ENCODE data around the gene PTPRM.

The PTPRM gene

DNA sequence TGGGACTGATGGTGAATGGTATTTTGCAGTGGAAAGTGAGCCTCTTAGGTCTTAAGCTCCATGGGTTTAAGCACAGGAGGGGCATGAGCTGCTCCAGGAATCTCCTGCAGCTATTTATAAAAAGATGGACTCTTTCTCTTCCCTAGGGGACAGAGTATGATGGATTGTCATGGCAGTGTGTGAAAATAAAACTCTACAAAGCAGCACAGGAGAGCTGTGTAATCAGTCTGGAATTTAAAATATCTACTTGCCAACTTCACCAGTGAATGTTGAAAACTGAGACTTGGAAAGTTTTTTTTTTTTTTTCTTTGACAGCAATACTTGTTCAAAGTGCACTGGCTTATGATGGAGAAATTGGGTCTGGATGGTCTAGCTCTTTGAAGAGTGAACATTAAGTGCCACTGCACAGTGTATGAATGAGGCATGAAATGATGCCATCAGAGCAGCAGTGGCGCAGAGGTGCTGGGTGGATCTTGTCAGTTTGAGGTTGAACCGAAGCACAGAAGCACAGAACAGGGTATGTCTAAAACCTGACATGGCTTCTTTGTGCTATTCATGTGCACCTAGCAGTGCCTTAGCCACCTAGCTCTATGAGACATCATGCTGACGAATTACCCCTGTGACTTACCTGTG lies 245.4 kb downstream of the PTPRM start:
- no peak for DNase-seq

DNA sequence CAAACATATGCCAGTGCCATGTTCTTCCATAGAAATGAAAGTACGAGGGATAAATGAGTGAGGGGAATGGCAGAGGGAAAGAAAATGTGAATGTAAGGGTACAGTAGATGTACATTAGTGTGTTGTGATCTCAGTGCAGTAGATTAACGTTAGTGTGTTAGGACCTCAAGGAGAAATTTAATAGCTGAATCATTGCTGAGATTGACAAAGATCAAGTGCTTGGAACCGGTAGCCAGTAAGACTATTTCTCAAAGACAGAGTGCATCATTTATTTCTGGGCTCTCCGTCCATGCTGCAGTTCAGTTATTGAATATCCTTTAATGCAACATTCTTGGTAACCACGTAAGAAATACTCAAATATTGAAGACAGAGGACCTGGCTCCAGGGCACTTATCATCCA lies 246.0 kb downstream of the PTPRM start:
- DNase-seq, result no peak

DNA sequence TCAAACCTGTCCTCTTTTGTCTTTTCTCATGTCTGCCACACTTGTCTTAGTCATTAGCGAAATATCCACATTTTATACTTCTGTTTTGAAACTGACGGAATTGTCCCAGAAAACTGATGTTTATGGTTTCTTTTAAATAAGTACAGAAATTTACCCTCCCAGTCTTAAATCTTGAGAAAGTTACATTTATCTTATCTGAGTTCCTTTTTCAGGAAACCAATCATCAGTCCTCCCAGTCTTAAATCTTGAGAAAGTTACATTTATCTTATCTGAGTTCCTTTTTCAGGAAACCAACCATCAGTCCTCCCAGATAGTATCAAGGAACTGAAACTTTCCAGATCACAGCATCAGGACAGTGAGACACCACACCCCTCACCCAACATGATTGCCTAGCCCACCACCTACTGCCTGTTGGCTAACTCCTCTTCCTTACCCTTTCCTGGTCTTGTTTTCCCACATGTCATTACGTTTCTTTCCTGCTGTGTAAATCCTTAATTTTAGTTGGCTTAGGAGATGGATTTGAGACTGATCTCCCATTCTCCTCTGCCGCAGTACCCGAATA lies 247.7 kb downstream of the PTPRM start:
- no peak for DNase-seq

DNA sequence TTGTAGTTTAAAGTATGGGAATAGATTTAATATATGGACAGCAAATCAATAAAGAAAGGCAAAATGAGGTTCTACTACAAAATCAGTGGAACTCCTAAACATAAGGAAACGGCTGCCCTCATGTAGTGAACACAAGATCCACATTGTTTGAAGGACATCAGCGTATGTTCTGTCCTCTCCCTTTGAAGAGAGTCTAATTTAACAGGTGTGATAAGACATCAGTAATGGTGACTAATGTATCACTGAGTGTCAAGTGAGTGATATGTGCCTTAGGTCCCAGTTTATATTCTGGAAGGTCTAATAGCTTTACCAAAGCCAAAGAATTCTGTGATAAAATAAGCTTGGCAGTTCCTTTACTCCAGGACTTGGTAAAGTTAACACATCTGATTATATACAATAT lies 248.7 kb downstream of the PTPRM start:
- DNase-seq, result no peak

DNA sequence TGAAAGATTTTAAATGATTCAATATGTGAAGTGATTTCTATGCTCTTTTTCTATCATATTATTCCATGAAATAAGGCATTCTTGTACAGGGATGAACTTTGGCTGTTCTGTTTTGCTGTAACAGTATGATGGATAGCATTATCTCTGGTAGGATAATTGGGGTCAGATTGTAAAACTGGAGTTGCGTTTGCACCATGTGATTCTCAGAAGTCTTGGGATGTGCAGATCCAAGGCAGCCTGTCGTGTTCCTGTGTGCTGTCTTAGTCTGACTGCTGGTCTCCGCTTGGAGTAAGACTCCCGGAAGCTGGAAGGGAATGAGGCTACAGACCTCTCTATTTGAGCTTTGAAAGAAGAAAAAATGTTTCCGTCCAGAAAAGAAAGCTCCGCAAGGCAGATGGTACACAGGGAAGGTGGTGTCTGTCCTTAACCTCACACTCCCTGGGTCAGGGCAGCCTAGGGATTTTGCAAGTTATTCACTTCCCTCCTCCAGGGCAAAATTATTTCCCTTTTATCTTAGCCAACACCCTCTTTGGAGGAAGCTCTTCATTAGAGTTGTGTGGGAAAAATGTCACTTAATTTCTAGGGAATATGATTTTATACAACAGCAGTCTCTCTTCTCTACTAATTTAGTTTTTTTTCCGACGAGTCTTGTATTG lies 250.6 kb downstream of the PTPRM start:
- no peak for DNase-seq

DNA sequence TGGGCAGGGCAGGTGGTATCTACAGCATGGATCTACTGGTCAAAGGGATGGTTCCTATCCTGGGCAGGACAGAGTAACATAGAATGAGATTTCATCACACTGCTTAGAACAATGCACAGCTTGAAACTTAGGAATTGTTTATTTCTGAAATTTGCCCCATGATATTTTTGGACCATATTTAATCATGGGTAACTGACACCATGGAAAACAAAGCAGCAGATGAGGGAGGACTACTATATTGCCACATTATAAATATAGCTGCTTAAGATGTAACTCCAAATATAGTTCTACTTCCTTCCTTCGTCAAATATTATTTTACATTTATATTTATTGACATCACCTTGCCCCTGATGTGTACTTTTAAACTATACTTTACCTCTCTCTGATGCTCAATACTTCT lies 254.7 kb downstream of the PTPRM start:
- no peak for DNase-seq

DNA sequence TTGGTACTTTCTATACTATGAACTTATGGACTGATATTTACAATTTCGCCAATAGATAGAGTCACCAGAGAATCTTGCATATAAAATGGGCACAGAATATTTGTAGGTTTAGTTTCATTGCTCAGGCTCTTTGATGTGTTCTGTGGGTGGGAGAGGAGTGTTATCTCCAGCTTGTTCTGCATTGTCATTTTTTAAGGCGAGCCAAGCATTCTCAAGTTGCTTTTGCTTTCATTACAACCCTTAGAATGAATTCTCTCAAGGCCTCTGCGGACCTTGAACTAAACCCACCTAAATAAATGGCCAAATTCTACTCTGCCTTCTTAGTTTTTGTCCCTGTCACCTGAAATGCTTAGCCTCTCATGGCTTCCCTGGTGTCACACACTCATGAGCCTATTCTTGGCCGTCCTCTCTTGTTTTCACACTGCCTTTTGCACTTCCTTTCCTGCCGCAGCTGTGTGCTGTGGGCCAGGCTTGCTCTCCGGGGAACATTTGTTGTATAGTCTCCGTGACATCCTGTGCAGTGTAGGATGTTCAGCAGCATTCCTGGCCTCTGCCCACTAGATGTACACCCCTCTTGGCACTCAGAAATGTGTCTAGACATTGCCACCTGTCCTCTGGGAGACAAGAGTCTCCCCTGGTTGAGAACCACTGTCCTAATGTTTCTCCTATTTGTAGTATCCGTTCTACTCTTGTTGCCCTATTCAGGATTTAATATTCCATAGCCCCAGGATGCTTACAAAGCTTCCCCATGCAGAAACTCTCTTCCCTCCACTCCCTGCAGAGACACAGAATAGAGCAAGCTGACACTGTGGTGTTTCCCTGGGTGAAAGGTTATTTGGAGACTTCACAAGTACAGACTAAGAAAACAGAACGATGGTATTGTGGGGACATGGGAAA lies 255.6 kb downstream of the PTPRM start:
- DNase-seq, result no peak

DNA sequence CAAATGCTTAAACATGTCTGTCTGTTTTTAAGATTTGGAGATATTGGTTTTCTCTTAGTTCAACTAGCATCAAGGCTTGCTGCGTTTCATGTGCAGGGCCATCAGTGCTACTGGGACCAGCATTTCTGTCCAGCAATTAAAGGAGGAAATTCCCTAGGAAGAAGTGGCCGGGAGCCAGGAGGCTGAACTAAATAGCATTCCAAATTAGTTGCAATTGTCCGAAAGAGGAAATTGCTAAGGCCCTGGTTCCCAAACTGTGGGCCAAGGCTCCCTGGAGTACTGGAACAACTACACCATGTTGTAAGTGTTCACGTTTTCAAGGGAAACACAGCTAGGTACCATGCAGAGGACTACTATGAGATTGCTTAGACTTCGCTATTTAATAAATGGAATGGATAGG lies 257.9 kb downstream of the PTPRM start:
- DNase-seq, result no peak

DNA sequence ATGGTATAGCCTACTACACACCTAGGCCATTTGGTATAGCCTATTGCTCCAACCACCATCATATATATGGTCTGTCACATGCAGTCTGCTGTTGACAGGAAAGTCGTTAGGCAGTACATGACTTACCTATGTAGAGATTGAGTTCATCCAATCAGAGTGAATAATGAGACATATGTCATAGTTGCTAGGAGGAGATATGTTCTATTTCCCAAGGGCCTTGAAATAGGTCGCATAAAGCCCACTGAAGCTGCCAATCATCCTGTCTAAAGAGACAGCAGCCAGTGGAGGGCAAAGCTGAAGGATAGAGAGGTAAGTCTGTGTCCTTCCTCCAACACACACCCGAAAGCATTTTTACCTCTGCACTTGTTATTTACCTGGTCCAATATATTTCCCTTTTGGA lies 263.4 kb downstream of the PTPRM start:
- DNase-seq, result no peak

DNA sequence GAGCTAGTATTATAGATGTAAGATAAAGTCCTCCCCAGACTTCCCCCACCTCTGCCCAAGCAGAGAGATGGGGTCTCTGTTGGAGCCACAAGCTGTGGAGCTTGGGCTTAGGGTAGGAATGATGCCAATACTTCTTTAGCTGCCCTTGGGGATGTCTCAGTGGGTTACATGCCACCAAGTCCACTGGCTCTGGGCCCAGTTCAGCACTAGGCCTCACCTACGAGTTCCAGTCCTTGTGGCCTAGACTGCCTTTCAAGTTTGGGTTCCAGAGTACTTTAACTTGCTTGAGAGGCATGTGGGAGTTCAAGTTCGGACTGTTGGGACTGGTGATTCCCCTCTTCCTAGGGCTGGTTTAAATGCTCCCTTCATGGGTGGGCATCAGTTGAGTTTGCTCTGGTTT lies 272.4 kb downstream of the PTPRM start:
- no peak for DNase-seq

DNA sequence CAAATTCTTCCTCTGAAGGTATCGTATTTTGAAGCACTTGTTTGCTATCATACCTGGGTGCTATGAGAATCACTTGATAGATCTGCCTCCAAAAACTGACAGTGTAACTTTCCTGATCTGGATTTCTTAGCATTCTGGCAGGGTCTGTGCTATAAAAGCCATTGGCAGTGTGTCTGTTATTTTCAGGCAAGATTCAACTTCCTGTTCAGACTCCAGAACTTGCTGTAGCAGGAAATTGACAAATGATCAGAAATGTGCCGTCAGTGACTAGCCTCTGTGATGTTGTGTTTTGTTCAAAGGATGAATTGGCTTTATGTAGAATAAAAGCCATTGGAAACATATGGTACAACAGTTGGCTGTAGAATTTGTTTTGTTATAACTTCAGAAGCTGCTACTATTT lies 273.3 kb downstream of the PTPRM start:
- no peak for DNase-seq

DNA sequence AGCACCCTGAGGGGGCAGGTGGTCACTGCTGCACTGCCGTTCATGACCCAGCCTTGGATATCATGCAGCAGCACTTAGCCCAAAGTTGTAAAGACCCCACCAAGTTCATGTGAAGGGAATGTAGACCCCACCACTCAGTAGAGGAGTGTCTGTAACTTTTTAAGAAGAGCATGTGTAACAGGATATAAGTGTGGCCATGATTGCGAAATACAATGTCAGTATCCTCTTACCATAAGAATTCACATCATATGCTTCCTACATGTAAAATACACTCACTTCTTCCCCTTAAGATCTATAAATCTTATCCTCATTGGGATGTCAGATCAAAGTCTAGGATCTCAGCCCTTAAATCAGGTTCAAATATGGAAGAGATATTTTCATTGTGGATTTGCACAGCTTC lies 276.9 kb downstream of the PTPRM start:
- no peak for DNase-seq

DNA sequence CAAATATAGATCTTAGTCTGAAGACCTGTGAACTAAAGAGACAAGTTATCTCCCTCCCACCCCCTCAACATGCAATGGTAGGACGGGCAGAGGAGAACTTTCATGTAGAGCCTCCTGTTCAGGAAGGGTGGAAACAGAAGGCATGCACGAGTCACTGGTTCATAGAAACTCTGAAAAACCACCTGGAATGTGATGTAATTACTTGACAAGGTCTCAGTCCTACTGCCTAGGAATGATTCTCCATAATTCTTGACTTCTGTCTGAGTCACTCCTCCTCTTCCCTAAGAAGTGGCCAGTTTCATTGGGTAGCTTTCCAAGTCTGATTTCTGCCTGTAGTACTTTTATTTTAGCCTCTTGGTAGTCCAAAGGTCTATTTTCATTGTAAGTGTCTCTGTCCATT lies 277.3 kb downstream of the PTPRM start:
- DNase-seq, result no peak

DNA sequence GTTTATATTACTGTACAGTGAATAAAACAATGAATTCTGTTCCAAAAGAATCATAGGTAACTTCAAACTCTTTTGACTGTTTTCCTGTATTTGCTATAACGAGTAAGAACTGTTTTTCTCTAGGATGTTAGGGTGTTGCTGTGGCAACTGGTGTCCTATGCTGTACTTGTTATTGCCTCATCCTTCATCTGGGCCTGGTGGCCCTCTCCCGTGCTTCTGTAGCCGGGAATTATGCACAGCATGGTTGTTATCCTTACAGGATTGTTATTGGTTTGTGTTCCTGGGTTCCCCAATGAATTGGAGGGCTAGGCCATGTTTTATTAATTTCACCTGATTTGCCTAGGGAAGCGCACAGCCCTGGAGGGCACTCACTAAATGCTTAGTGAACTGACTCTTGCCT lies 279.2 kb downstream of the PTPRM start:
- no peak for DNase-seq

DNA sequence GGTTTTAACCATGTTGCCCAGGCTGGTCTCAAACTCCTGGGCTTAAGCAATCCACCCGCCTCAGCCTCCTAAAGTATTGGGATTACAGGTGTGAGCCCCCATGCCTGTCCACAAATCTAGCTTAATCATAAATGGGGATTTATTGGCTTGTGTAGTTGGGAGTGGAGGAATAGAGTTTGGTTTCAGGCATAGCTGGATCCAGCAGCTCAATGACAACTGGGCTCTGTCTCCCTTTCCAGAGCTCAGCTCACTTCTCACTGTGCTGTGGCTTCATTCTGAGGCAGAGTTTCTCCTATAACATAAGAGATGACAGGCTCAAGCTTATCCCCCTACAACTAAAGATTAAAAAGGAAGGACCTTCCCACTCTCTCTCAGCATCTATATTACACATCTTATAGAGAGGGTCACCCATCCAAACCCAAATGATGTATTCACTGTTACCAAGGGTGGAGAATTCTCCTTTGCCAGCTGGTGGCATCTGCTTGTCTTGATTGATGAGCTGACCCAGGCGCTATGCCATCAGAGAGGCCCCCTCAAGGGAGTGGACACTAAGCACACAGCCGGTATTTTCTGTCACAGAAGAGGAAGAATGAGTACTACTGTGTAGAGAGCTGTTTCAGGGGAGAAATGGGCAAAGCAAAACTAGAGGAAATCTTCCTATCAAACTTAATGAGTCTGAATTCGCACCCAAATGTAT lies 280.4 kb downstream of the PTPRM start:
- DNase-seq, result no peak

DNA sequence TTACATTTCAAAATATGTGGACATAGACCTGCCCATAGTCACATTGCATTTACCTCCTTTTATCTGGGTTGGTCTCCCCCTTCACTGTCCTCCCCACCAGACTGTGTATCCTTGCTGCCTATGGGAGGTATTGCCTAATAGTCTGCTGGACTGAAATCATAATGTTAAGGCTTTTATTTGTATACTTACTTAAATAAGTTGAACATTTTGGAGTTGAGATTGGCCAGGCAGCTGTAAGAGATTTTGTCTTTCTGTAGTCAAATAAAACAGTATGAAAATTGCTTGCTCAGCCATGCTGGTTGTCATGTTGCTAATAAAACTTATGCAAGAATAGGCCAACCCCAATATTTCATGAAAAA lies 280.9 kb downstream of the PTPRM start:
- no peak for DNase-seq

DNA sequence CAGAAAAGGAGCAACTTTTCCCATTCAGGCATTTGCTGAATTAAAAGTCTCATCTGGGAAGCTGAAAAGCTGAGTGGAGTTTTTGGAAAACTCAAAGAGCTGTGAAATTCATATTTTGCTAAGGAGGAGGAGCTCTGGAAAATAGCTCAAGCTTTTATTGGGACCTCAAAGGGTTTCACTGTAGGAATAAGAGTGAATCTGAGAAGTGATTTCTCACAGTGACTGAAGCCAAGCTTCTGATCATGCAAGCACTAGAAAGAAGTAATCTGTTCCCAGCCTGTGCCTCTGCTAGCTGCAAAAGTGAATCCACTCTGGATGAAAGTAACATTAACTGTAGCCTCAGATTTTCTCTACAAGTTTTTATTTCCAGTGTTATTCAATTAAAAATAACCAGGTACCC lies 283.3 kb downstream of the PTPRM start:
- DNase-seq, result no peak

DNA sequence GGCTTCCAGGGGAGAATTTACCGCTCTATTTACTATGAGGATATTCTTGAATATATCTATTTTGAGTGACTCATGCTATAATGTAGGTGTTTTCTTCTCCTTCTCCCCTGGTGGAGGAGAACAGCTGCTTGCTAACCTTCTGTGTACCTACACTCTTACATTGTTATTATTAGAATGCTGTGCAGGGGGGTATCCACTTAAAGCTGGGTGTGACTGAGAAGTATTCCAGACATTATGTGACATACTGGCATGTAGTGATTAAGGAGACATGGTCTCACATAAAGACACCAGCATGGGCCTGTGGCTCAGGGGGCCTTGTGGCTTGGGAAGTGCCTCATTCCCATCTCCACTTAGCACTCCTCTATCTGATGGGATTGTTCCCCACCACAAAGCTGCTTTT lies 287.9 kb downstream of the PTPRM start:
- no peak for DNase-seq

DNA sequence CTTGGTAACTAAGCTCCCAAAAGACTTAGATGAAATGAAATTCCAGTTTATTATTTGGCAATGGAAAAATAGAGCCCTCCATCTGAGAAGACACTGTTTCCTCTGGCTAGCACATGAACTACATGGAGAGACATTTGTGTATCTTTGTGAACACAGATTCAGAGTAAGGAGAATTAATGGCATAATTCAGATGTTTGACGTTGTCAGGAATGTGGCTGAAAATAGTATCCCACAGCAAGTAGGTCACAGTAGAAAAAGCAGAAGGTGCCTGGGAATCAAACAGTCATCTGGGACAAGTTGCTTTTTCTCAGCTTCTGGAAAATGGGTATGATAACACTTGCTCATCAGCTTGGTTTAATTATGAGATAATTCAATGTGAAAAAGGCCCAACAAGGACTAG lies 288.6 kb downstream of the PTPRM start:
- no peak for DNase-seq

DNA sequence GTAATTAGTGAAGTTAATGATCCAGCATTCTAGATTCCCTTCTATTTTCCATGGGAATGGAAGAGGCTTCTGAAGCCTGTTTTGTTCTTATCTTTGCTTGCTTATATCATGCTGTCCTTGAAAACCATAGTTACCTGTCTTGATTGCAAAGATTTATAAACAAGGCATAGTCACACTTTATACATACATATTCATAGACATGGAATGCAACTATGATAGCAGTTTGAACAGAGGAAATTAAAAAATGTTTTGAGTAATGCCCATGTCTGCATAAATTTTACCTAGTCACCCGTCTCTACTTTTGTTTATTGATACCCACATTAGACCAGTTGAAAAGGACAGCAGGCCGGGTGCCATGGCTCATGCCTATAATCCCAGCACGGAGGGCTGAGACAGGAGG lies 289.0 kb downstream of the PTPRM start:
- DNase-seq, result no peak

DNA sequence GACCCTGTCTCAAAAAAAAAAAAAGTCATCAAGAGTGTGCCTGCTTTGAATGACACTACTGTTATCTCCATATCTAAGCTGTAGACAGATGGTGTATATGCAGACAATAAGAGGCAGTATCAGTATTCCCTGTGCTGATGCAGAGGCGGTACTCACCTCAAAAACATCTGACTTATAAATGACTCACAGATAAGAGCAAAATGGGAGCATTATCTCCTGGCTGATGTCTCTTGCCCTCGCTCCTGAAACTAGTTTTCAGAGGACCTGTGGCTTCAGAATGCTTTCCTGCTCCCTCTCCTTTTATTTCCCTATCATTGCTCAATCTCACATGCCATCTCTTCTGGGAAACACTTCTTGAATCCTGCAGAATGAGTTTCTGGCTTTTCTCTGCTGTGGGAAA lies 289.6 kb downstream of the PTPRM start:
- no peak for DNase-seq

DNA sequence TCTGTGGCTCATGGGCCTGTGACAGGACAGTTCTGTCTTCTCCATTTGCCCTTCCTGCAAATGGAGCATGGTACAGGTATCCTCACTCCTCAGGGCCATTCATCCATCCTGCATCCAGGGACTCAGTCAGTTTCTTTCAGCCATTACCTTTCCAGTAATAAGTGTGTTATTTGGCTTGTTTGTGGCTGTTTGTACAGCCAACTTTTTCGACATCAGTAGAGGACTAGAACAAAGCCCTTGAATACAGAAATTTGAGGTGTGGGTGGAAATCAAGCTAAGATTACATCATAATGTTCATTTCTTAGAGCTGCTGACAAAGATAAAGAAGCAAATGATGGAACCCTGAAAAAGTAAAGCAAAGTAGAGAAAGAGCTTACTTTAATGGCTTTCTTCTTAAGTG lies 290.4 kb downstream of the PTPRM start:
- no peak for DNase-seq

DNA sequence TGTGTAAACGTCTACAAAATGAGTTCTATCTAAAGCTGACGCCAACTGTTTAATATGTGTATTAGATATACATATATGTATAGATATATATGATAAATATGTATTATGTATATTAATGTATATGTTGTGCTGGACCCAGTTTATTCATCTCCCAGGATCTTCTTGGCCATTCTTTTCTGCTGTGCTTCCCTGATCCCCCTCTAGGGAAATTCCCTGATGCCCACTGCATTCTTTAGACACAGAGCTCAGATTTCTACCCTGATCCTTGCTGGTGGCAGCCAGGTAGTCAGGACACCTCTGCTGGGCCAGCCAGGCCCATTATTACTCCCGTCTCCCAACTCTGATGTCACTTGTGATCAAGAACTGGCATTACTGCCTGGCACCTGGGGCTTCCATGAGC lies 292.0 kb downstream of the PTPRM start:
- DNase-seq, result no peak

Data from activated CD8-positive, alpha-beta memory T cell treated with anti-CD3 and anti-CD28 coated beads, Interleukin-2, amount 50 U/mL, for 4 hours (primary cell).